Omental fat pad (tissue), 4 donors: ENCODE measurements around the gene SEMA3E. TPM values are rescaled to one million over a fixed set of nuclear protein-coding genes. Genes with fewer than 3 reads are reported as not detected.
"Not testable (repeated sequence)": the region's sequence is repeated elsewhere in the genome, so short reads cannot be mapped to it uniquely, and the experiment has no call there.

Experiments used
- ATAC-seq: fragments of 150-250 bp; one replicate; pipeline ENCODE4 v1.9.1; 2016; ENCODE audit warnings: mild to moderate bottlenecking, moderate library complexity; ENCODE audit not compliant: low FRiP score
- DNase-seq: peaks from one replicate; pipeline ENCODE4 v3.0.0-alpha.2; 2019; ENCODE audit warnings: low spot score
- total RNA-seq, 4 donors: library from RNA; depleted of rRNA; stranded (reverse); fragments of >200 nt; gene quantifications; one replicate each; pipeline ENCODE4 v1.1.0, GENCODE V29; 2016
- TF ChIP-seq, protein P1 (sequence below), 3 donors: fragments of 450-650 bp; IDR thresholded peaks; one replicate each; pipeline ENCODE4 v1.5.1; 2016 to 2017; ENCODE audit warnings: antibody characterized with exemption in 3 of 3, mild to moderate bottlenecking in 3 of 3, moderate library complexity in 2 of 3

SEMA3E gene
- total RNA-seq, 4 donors from 2014 or later, result 1.2 to 6.3 (median 1.4) TPM

DNA sequence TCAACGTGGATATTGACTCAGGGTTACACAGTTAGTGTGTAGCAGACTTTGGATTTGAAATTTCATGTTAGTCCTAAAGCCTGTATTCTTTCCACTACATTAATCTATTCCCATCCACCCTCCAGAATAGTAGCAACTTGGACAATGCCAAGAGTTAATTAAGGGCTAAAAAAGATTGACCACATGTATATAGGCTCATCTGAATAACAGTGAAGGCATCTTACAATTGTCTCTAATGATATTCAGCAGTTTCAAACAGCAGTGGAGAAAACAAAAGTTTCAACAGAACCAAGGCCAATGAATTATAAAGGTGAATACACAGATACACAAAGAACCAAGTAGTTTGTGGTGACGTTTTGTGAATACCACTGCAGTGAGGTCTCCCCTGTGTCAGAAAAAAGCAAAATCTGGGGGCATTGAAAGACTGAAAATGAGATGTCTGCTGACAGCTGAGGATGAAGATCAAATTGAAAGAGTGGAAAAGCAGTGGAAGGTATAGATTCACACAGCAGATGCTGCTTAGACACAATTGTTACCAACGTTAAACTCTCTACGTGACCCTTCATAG is 202.8 kb downstream of the SEMA3E start:
- TF ChIP-seq, protein P1, sequence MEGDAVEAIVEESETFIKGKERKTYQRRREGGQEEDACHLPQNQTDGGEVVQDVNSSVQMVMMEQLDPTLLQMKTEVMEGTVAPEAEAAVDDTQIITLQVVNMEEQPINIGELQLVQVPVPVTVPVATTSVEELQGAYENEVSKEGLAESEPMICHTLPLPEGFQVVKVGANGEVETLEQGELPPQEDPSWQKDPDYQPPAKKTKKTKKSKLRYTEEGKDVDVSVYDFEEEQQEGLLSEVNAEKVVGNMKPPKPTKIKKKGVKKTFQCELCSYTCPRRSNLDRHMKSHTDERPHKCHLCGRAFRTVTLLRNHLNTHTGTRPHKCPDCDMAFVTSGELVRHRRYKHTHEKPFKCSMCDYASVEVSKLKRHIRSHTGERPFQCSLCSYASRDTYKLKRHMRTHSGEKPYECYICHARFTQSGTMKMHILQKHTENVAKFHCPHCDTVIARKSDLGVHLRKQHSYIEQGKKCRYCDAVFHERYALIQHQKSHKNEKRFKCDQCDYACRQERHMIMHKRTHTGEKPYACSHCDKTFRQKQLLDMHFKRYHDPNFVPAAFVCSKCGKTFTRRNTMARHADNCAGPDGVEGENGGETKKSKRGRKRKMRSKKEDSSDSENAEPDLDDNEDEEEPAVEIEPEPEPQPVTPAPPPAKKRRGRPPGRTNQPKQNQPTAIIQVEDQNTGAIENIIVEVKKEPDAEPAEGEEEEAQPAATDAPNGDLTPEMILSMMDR (IDR thresholded peaks at IDR 0.05), result no peak
- ATAC-seq (no peak), DNase-seq (no peak)

DNA sequence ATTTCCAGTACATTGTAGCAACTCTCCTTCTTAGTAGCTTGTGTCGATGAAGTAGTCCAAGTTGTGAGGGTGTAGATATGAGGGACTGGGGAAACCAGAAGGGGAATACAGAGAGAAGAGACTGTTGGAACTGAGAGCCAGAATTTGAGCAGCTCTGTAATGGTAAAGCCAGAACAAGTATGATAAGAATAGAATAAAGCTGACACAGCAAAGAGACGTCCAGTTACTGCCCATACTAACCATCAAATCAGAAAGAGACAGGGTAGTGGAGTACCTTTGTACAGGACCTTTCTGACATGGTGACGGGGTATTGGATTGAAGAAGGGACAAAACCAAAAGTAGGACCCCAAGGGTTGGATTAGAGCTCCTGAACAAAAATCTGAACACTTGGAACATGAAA is 206.0 kb downstream of the SEMA3E start:
- TF ChIP-seq, protein P1 (IDR thresholded peaks at IDR 0.05), result no peak
- no peak for ATAC-seq
- DNase-seq, result no peak

DNA sequence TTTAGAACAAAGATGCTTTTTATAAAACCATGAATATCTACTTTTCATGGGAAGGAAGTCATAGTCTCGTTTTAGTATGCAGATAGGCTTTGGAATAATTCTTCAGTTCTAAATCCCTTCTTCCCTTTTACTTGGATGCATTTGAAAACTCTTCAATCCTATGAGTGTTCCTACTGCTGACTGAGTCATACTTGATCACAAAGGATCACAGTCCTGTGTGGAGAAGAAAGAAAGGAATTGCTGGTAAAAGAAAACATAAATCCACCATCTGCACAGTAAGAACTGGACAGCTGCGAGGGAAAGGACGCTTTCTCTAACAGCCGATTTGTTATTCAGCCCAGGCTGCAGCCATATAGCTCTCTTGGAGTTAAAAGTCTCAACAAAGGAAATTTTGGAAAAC is 209.9 kb downstream of the SEMA3E start:
- DNase-seq, result no peak
- TF ChIP-seq, protein P1 (IDR thresholded peaks at IDR 0.05), result no peak
- ATAC-seq, result no peak

DNA sequence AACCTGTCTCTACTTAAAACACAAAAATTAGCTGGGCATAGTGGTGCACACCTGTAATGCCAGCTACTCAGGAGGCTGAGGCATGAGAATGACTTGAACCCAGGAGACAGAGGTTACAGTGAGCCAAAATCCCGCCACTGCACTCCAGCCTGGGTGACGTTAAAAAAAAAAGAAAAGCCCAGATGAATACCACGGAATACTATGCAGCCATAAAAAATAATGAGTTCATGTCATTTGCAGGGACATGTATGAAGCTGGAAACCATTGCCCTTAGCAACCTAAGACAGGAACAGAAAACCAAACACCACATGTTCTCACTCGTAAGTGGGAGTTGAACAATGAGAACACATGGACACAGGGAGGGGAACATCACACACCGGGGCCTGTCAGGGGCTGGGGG is 218.7 kb downstream of the SEMA3E start:
- DNase-seq, ATAC-seq: not testable (repeated sequence)

DNA sequence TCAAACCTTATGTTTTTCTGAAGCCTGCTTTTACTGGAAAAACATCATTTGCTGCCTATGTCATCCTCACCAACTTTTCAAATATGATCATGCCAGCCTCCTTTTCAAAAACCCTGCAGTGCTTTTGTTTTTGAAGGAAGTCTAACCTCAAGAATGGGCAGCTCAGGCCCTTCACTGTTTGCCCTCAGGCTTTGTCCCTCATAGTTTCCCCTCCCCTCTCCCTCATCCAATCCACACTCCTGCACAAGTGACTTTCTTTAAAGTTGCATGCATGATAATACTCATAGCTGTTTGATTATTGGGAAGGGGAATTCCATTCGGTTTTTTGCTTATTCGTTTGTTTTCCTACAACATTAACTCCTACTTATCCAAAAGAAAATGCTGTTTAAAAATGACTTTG is 219.4 kb downstream of the SEMA3E start:
- no peak for DNase-seq
- no peak for ATAC-seq
- TF ChIP-seq, protein P1 (IDR thresholded peaks at IDR 0.05), result no peak

DNA sequence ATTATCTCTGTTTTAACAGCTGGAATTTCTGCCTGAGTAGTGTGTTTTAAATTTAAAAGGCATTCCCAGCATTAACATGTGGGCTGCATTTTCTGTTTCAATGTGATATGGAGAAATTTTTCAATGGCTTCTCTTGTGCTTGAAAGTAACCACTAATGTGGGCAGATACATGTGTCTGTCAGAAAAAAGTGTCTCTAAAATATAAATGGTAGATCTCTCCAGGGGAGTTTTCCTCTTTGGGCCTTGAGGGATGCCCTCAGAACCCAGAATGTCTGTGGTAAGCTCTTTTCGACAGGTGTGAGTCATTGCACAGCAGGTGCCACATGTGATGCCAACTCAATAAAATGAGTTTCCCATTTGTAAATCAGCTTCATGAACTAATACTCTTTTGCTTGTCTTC is 221.1 kb downstream of the SEMA3E start:
- DNase-seq, result no peak
- ATAC-seq, result no peak
- TF ChIP-seq, protein P1 (IDR thresholded peaks at IDR 0.05), result no peak

DNA sequence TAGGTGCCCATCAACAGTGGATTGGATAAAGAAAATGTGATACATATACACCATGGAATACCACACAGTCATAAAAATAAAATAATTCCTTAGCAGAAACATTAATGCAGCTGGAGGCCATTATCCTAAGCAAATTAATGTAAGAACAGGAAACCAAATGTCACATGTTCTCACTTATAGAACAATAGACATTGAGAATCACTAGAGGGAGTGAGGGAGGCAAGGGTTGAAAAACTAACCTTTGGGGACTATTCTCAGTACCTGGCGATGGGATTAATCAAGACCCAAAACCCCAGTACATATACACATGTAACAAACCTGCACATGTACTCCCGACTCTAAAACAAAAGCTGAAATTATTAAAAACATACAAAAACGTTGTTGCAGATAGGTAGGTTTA is 222.6 kb downstream of the SEMA3E start:
- ATAC-seq (no peak), DNase-seq (no peak)
- TF ChIP-seq, protein P1 (IDR thresholded peaks at IDR 0.05), result no peak

DNA sequence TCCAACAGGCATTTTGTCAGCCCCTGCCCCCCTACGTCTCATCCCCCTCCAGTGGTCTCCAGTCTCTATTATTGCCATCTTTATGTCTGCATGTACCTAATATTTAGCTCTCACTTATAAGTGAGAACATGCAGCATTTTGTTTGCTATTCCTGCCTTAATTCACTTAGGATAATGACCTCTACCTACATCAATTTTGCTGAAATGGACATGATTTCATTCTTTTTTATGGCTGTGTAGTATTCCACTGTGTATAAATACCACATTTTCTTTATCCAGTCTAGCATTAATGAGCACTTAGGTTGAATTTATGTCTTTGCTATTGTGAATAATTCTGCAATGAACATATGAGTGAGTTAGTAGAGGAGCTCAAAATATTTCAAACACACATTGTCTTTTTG is 229.9 kb downstream of the SEMA3E start:
- no peak for DNase-seq
- ATAC-seq, result no peak

More for the DNA sequence above, 229.9 kb downstream of the SEMA3E start:
- TF ChIP-seq, protein P1 (IDR thresholded peaks at IDR 0.05), result no peak
